ENCODE data around the gene NPLOC4.

DNA sequence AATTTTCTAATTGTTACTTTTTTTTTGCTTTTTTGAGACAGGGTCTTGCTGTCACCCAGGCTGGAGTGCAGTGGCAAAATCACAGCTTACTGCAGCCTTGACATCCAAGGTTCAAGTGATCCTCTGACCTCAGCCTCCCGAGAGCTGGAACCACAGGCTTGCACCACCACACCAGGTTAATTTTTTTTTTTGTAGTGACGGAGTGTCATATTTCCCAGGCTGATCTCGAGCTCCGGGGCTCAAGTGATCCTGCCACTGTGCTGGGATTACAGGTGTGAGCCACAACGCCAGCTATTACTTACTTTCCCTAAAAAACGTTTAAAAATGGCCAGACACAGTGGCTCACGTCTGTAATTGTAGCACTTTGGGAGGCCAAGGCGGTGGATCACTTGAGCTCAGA, 6.6 kb downstream of the NPLOC4 start:
- TF ChIP-seq POLR2A (IDR thresholded peaks at IDR 0.05; ENCODE audit: low read depth, low read length), result no peak
- no peak for TF ChIP-seq TAF1 (IDR thresholded peaks at IDR 0.05; ENCODE audit: low read depth, low read length)

All from GM12891 (cell line).